MM.1S (cell line): ENCODE results near the gene ERF.

ENCODE experiments used
- DNase-seq: peaks from one replicate; pipeline ENCODE4 v3.0.0-alpha.2; 2015
- H2AFZ ChIP-seq: fragments of 300-600 bp; sonication (generic); 2 replicates; pipeline ENCODE4 v1.6.0; 2016; ENCODE audit warnings: antibody characterized with exemption, low read length
- H3F3A ChIP-seq: fragments of 300-600 bp; sonication (generic); 2 replicates; pipeline ENCODE4 v1.6.1; 2016; ENCODE audit warnings: mild to moderate bottlenecking, antibody characterized with exemption, low read length, moderate library complexity, mixed read lengths; ENCODE audit not compliant: insufficient read depth
- H3K27ac ChIP-seq: fragments of 300-600 bp; sonication (generic); 2 replicates; pipeline ENCODE4 v1.5.1; 2016; ENCODE audit warnings: mild to moderate bottlenecking, low read length
- H3K27me3 ChIP-seq: fragments of 300-600 bp; sonication (generic); replicated peaks from 2 replicates; pipeline ENCODE4 v1.6.0; 2016; ENCODE audit warnings: low read length; ENCODE audit not compliant: insufficient read depth
- H3K36me3 ChIP-seq: fragments of 300-600 bp; sonication (generic); replicated peaks from 2 replicates; pipeline ENCODE4 v1.6.1; 2016; ENCODE audit warnings: mild to moderate bottlenecking, low read length, mixed read lengths; ENCODE audit not compliant: insufficient read depth
- H3K4me1 ChIP-seq: fragments of 300-600 bp; sonication (generic); 2 replicates; pipeline ENCODE4 v1.6.1; 2016; ENCODE audit warnings: low read length, mixed read lengths
- H3K4me2 ChIP-seq: fragments of 300-600 bp; sonication (generic); 2 replicates; pipeline ENCODE4 v1.6.0; 2016; ENCODE audit warnings: low read depth, low read length
- H3K4me3 ChIP-seq: fragments of 300-600 bp; sonication (generic); 2 replicates; pipeline ENCODE4 v1.5.1; 2016; ENCODE audit warnings: low read length, mixed read lengths
- H3K79me2 ChIP-seq: fragments of 300-600 bp; sonication (generic); 2 replicates; pipeline ENCODE4 v1.6.1; 2016; ENCODE audit warnings: mixed run types, low read length, mixed read lengths
- H3K9ac ChIP-seq: fragments of 300-600 bp; sonication (generic); 2 replicates; pipeline ENCODE4 v1.6.1; 2016; ENCODE audit warnings: low read length, mixed read lengths
- H3K9me2 ChIP-seq: fragments of 300-600 bp; sonication (generic); replicated peaks from 2 replicates; pipeline ENCODE4 v1.6.1; 2016; ENCODE audit warnings: mild to moderate bottlenecking, low read length, mixed read lengths; ENCODE audit not compliant: insufficient read depth
- H3K9me3 ChIP-seq: fragments of 300-600 bp; sonication (generic); replicated peaks from 2 replicates; pipeline ENCODE4 v1.6.1; 2016; ENCODE audit warnings: mild to moderate bottlenecking, low read length, mixed read lengths; ENCODE audit not compliant: insufficient read depth
- H4K20me1 ChIP-seq: fragments of 300-600 bp; sonication (generic); 2 replicates; pipeline ENCODE4 v1.6.1; 2016; ENCODE audit warnings: mild to moderate bottlenecking, low read length, moderate library complexity, mixed read lengths; ENCODE audit not compliant: insufficient read depth
- EZH2 ChIP-seq: fragments of 300-600 bp; sonication (generic); optimal IDR thresholded peaks from 2 replicates; pipeline ENCODE3; 2017; ENCODE audit warnings: low read depth, mild to moderate bottlenecking, antibody characterized with exemption, low read length, mixed read lengths
- EZH2phosphoT487 ChIP-seq: fragments of 300-600 bp; sonication (generic); IDR thresholded peaks from 2 replicates; pipeline ENCODE4 v1.6.1; 2018; ENCODE audit warnings: antibody characterized with exemption, low read length
- TF ChIP-seq, protein P1 (sequence below): fragments of 300-600 bp; sonication (generic); IDR thresholded peaks from 2 replicates; pipeline ENCODE4 v1.5.1; 2016; ENCODE audit warnings: antibody characterized with exemption, low read length, mixed read lengths

ERF gene

DNA sequence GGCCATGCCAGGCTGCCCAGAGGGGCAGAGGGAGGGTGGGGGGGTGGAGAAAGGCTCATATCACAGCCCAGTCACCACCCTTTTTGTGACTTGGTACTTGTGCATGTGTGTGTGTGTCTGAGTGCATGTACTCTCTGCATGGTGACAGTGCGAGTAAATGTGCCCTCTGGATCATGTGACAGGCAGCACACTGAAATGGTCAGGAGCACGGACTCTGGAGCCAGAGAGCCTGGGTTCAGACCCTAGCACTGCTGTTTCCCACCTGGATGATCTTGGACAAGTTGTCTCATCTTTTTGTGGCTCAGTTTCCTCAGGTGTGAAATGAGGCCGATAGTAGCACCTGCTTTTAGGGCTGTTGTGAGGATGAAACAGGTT lies 16.1 kb upstream of the ERF start:
- DNase-seq, result peak; percentile 5
- H3K4me2 ChIP-seq, result peak overlapping the region; percentile 100; the same call in 1 of the 2 replicates
- peaks cover 56% of the 10 kb centered on the region for H3K79me2 ChIP-seq
- no peaks in the 10 kb centered on the region for H3K27me3 ChIP-seq
- peak overlapping the region; percentile 94; the same call in 1 of the 2 replicates for H3K9ac ChIP-seq
- peaks cover 13% of the 10 kb centered on the region for H3K4me1 ChIP-seq
- peaks cover 13% of the 10 kb centered on the region for H3F3A ChIP-seq
- no peaks in the 10 kb centered on the region for H4K20me1 ChIP-seq
- TF ChIP-seq EZH2 (no peak), EZH2phosphoT487 (no peak)
- TF ChIP-seq, protein P1, sequence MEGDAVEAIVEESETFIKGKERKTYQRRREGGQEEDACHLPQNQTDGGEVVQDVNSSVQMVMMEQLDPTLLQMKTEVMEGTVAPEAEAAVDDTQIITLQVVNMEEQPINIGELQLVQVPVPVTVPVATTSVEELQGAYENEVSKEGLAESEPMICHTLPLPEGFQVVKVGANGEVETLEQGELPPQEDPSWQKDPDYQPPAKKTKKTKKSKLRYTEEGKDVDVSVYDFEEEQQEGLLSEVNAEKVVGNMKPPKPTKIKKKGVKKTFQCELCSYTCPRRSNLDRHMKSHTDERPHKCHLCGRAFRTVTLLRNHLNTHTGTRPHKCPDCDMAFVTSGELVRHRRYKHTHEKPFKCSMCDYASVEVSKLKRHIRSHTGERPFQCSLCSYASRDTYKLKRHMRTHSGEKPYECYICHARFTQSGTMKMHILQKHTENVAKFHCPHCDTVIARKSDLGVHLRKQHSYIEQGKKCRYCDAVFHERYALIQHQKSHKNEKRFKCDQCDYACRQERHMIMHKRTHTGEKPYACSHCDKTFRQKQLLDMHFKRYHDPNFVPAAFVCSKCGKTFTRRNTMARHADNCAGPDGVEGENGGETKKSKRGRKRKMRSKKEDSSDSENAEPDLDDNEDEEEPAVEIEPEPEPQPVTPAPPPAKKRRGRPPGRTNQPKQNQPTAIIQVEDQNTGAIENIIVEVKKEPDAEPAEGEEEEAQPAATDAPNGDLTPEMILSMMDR, result no peak
- no peak overlapping the region for H2AFZ ChIP-seq
- H3K9me3 ChIP-seq, result no peaks in the 10 kb centered on the region
- H3K27ac ChIP-seq, result peak overlapping the region; percentile 9; the same call in 1 of the 2 replicates
- H3K4me3 ChIP-seq, result peak overlapping the region; percentile 89; the same call in 1 of the 2 replicates
- no peaks in the 10 kb centered on the region for H3K9me2 ChIP-seq
- no peaks in the 10 kb centered on the region for H3K36me3 ChIP-seq

DNA sequence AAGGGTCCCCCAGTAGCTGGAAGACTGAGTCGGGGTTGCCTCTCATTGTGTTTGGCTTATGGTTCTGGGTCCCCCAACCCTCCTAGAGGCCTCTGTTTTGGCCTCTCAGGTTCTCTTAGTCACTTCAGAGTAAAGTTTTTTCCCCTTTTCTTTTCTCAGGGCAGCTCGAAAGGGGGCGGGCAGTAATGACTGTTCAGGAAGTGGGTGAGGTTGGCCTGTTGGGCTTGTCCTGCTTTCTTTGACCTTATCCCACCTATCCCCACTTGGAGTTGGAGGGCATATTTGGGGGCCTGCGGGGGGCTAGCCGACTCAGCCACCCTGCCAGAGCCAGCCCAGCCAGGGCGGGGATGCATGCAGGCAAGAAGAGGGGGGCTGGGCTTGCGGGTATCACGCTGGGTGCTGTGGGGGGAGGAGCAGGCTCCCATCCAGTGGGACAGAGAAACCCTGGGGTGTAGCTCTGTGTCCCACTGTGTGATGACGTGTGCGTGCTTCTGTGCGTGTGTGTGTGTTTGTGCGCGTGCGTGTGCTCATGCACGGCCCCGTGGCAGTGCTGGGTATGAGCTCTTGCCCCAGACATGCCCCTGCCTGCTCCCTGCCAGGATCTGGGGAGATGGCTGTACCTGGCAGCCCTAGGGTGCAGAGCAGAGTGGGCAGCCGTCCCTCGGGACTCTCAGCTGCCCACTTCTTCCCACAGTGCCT lies 15.6 kb upstream of the ERF start:
- Histone ChIP-seq H3K9me2 (no peaks in the 10 kb centered on the region), H4K20me1 (no peaks in the 10 kb centered on the region), H3K27ac (peak overlapping the region; percentile 97), H3K27me3 (no peaks in the 10 kb centered on the region), H3F3A (peaks cover 13% of the 10 kb centered on the region), H3K4me2 (peak overlapping the region; percentile 100), H3K4me1 (peaks cover 13% of the 10 kb centered on the region), H3K79me2 (peaks cover 56% of the 10 kb centered on the region), H3K9me3 (no peaks in the 10 kb centered on the region), H3K4me3 (peak overlapping the region; percentile 89), H3K36me3 (no peaks in the 10 kb centered on the region), H2AFZ (peak overlapping the region; percentile 14; the same call in 1 of the 2 replicates), H3K9ac (peak overlapping the region; percentile 94)
- DNase-seq, result peak; percentile 71
- no peak for TF ChIP-seq EZH2phosphoT487
- TF ChIP-seq EZH2, result no peak
- TF ChIP-seq, protein P1, result no peak

DNA sequence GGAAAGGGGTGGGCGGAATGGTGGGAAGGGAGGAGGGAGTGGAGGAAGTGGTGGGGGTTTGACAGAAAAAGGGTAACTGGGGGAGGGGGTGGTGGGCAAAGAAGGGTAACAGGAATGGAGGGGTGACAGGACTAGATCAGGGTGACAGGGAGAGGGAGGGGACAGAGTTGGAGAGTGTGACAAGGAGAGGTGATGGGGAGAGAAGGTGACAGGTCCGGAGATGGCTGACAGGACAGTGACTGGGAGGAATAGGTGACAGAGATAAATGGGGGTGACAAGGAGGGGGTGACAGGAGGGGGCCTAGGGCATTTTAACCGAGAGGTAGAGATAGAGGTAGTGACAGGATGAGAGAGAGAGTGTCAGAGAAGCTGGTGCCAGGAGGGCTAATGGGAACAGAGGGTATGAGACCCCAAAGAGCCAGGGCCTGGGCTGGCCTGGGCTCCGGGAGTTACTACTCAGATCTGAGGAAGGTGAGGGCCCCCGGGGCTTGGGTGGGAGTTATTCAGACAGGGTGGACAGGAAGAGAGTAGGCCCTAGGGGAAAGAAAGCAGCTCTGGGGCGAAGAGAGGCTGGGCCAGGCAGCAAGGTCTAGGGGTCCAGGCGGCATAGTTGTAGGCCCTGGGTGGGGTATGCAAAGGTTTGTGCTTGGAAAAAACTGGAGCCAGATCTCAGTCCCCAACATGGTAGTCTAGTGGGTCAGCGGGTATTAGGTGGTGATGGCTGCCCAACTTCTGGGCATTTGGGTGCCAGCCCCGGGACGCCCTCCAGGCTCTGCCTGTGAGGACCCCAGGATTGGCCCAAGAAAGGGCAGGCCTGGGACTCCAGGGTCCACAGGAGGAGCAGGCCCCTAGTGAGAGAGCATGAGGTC lies 14.8 kb upstream of the ERF start:
- H3K27me3 ChIP-seq, result no peaks in the 10 kb centered on the region
- H3K9ac ChIP-seq, result peak overlapping the region; percentile 94
- peak overlapping the region; percentile 14; the same call in 1 of the 2 replicates for H2AFZ ChIP-seq
- H3F3A ChIP-seq, result peaks cover 13% of the 10 kb centered on the region
- TF ChIP-seq EZH2phosphoT487 (no peak), EZH2 (no peak)
- TF ChIP-seq, protein P1, result no peak
- H3K79me2 ChIP-seq, result peaks cover 50% of the 10 kb centered on the region
- H3K9me3 ChIP-seq, result no peaks in the 10 kb centered on the region
- H3K9me2 ChIP-seq, result no peaks in the 10 kb centered on the region
- peak overlapping the region; percentile 97 for H3K27ac ChIP-seq
- H3K4me2 ChIP-seq, result peak overlapping the region; percentile 100
- H3K36me3 ChIP-seq, result no peaks in the 10 kb centered on the region
- H3K4me3 ChIP-seq, result peak overlapping the region; percentile 89
- H4K20me1 ChIP-seq, result no peaks in the 10 kb centered on the region
- H3K4me1 ChIP-seq, result peaks cover 13% of the 10 kb centered on the region
- no peak for DNase-seq
